ENCODE results near the gene DNAH11.

Gene DNAH11

GRCh38 chr7:21562385-21562784, 19.5 kb downstream of the DNAH11 start:
- no peak for DNase-seq

- no peak for DNase-seq
Observed at GRCh38 chr7:21565614-21566013, 22.8 kb downstream of the DNAH11 start.

- no peak for DNase-seq
Observed at GRCh38 chr7:21566094-21566493, 23.3 kb downstream of the DNAH11 start.

GRCh38 chr7:21568762-21569161, 25.9 kb downstream of the DNAH11 start:
- DNase-seq = peak; percentile 23

GRCh38 chr7:21572331-21573313, 29.8 kb downstream of the DNAH11 start:
- DNase-seq = no peak

GRCh38 chr7:21579341-21580072, 36.7 kb downstream of the DNAH11 start:
- DNase-seq = no peak

- DNase-seq = no peak
Observed at GRCh38 chr7:21580073-21580521, 37.3 kb downstream of the DNAH11 start.

- no peak for DNase-seq
Observed at GRCh38 chr7:21585070-21585724, 42.4 kb downstream of the DNAH11 start.

- no peak for DNase-seq
Observed at GRCh38 chr7:21587139-21587784, 44.4 kb downstream of the DNAH11 start.

- no peak for DNase-seq
Observed at GRCh38 chr7:21596801-21597200, 54.0 kb downstream of the DNAH11 start.

GRCh38 chr7:21603462-21603861, 60.6 kb downstream of the DNAH11 start:
- DNase-seq = no peak

- no peak for DNase-seq
Observed at GRCh38 chr7:21603972-21604749, 61.3 kb downstream of the DNAH11 start.

- DNase-seq = no peak
Observed at GRCh38 chr7:21605008-21605585, 62.3 kb downstream of the DNAH11 start.

- no peak for DNase-seq
Observed at GRCh38 chr7:21608465-21608864, 65.6 kb downstream of the DNAH11 start.

- DNase-seq = no peak
Observed at GRCh38 chr7:21611129-21611528, 68.3 kb downstream of the DNAH11 start.

GRCh38 chr7:21616091-21616490, 73.3 kb downstream of the DNAH11 start:
- no peak for DNase-seq

GRCh38 chr7:21616796-21617436, 74.1 kb downstream of the DNAH11 start:
- no peak for DNase-seq

GRCh38 chr7:21617513-21617912, 74.7 kb downstream of the DNAH11 start:
- no peak for DNase-seq

- DNase-seq = no peak
Observed at GRCh38 chr7:21617916-21618390, 75.1 kb downstream of the DNAH11 start.

- no peak for DNase-seq
Observed at GRCh38 chr7:21618706-21619105, 75.9 kb downstream of the DNAH11 start.

GRCh38 chr7:21620054-21620453, 77.2 kb downstream of the DNAH11 start:
- no peak for DNase-seq

All from COR-L47 (cell line).